Measurements from ENCODE around the gene PMCH.

GRCh38 chr12:102171951-102172350, 25.7 kb downstream of the PMCH start:
- TF ChIP-seq EZH2 (IDR thresholded peaks at IDR 0.05; ENCODE audit: low read depth), result no peak
- TF ChIP-seq, protein P1, sequence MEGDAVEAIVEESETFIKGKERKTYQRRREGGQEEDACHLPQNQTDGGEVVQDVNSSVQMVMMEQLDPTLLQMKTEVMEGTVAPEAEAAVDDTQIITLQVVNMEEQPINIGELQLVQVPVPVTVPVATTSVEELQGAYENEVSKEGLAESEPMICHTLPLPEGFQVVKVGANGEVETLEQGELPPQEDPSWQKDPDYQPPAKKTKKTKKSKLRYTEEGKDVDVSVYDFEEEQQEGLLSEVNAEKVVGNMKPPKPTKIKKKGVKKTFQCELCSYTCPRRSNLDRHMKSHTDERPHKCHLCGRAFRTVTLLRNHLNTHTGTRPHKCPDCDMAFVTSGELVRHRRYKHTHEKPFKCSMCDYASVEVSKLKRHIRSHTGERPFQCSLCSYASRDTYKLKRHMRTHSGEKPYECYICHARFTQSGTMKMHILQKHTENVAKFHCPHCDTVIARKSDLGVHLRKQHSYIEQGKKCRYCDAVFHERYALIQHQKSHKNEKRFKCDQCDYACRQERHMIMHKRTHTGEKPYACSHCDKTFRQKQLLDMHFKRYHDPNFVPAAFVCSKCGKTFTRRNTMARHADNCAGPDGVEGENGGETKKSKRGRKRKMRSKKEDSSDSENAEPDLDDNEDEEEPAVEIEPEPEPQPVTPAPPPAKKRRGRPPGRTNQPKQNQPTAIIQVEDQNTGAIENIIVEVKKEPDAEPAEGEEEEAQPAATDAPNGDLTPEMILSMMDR (conservative IDR thresholded peaks at IDR 0.05), result no peak
